ENCODE data around the gene TH.
"Not testable (repeated sequence)": the region's sequence is repeated elsewhere in the genome, so short reads cannot be mapped to it uniquely, and the experiment has no call there.

TH gene

GRCh38 chr11:2180347-2180746 is 8.7 kb upstream of the TH start:
- no peak overlapping the region for H3K27ac ChIP-seq
- TF ChIP-seq CTCF (IDR thresholded peaks at IDR 0.05): no peak
- TF ChIP-seq ZFX (IDR thresholded peaks at IDR 0.05; ENCODE audit: borderline replicate concordance): no peak

DNA sequence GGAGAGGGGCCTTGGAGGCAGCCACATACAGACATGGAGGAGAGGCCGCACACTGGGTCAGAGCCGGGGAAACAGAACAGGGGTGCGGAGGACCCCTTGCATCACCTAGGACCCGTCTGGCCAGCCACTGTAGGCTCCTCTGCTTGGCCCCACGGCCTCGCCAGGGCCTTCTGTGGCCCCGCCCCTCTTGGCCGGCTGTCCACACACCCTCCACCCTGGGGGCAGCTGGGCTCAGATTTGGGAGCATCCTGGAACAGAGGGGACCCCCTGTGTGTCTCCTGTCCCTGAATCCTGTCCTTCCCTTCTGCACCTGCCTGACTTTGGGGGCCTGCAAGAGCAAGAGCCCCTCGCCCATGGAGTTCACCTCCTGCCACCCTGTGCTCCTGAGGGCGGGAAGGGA is 7.9 kb upstream of the TH start:
- H3K27ac ChIP-seq: no peak overlapping the region
- no peak for TF ChIP-seq CTCF (IDR thresholded peaks at IDR 0.05)
- TF ChIP-seq ZFX (IDR thresholded peaks at IDR 0.05; ENCODE audit: borderline replicate concordance): no peak

DNA sequence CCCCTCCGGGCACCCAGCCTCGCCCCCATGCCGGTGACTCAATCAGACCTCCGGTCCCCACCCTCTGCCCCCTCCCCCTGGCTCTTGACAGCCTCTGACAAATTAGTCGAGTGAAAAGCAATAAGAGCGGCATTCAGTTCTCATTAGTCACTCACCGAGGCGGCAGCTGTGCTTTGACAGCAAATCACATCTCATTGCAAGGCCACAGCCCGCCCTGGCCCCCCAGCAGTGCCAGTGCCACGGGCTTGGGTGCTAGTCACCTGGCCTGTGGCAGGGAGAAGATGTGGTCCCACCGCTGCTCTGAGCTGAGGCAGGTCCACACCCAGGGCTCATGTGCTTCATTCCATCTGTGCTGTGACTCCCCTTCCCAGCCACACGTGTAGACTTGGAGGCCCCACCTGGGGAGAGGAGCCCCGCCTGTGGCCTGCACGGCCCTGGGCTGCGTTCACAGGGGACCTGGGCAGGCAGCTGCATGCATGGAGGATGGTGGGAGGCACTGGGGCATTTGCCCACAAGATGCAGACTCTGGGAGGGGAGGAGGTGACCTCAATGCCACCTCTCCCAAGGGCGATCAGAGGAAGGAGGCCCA is 7.4 kb upstream of the TH start:
- H3K27ac ChIP-seq: no peak overlapping the region
- TF ChIP-seq CTCF (IDR thresholded peaks at IDR 0.05): no peak
- TF ChIP-seq ZFX (IDR thresholded peaks at IDR 0.05; ENCODE audit: borderline replicate concordance): no peak

- not testable (repeated sequence) for H3K27ac ChIP-seq
Measured at GRCh38 chr11:2178055-2178773, 6.6 kb upstream of the TH start.

DNA sequence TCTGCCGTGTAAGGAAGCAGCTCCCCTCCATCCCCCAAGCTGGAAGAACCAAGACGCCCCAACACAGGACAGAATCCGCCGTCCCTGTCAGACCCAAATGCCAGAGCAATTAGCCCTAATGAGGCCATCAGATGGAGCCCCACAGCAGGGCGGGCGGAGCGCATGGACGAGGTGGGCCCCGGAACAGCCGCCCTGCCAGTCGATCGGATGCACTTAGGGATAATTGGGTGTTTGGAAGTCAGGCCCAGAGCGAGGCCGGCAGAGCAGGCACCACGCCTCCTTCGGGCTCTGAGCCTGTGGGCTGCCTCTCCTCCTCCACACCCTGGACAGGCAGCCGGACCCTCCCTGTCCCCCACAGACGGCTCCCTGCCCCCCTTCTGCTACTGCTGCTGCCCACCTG is 5.5 kb upstream of the TH start:
- no peak for TF ChIP-seq ZFX (IDR thresholded peaks at IDR 0.05; ENCODE audit: borderline replicate concordance)
- TF ChIP-seq CTCF (IDR thresholded peaks at IDR 0.05): no peak
- no peak overlapping the region for H3K27ac ChIP-seq

DNA sequence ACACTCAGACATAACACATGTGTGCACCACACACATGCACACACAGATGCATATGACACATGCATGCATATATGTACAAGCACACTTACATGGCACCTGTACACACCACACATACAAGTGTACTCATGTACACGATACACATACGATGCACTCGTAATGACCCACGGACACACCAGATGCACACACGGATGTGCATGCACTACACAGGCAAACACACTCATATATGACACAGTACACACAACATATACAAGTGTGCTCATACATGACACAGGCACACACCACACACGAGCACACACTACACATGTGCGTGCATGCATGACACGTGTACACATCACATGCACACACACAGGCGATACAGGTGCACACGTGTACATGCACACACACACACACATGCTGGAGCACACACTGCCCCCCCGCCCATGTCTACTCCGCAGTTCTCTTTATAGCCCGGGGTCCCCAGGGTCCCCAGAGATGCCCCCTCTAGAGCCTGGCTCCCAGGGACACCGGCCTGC is 4.8 kb upstream of the TH start:
- TF ChIP-seq ZFX (IDR thresholded peaks at IDR 0.05; ENCODE audit: borderline replicate concordance): no peak
- TF ChIP-seq CTCF (IDR thresholded peaks at IDR 0.05): no peak
- no peak overlapping the region for H3K27ac ChIP-seq

- H3K27ac ChIP-seq: no peak overlapping the region
- TF ChIP-seq ZFX (IDR thresholded peaks at IDR 0.05; ENCODE audit: borderline replicate concordance): no peak
- TF ChIP-seq CTCF (IDR thresholded peaks at IDR 0.05): no peak
Measured at GRCh38 chr11:2175659-2176058, 4.0 kb upstream of the TH start.
